ENCODE results near the gene TUBB1.
"Not testable (repeated sequence)": the region's sequence is repeated elsewhere in the genome, so short reads cannot be mapped to it uniquely, and the experiment has no call there.

The TUBB1 gene

DNA sequence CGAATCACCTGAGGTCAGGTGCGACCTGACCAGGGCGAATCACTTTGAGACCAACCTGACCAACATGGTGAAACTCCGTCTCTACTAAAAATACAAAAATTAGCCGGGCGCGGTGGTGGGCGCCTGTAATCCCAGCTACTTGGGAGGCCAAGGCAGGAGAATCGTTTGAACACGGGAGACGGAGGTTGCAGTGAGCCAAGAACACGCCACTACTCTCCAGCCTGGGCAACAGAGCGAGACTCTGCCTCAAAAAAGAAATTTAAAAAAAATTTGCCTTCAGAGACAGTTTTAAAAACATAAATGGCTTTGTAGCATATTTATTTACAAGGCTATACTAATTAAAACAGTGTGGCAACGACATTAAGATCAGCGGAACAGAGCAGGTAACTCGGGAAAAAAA is 22.3 kb downstream of the TUBB1 start:
- not testable (repeated sequence) for H3K9me3 ChIP-seq (ENCODE audit: control insufficient read depth in 1 of 2, low read length in 2 of 2); H3K27me3 ChIP-seq (ENCODE audit: control insufficient read depth in 1 of 2, insufficient read depth in 2 of 2, low read length in 2 of 2)
- Histone ChIP-seq H3K4me1 (ENCODE audit: control insufficient read depth in 1 of 2, insufficient read depth in 2 of 2, low read length in 2 of 2) (peaks cover 23 to 37% of the 10 kb centered on the region in 2 donors), H3K4me3 (ENCODE audit: low read depth in 1 of 2, low read length in 2 of 2) (peak overlapping the region; percentile 89 to 94), H3K36me3 (ENCODE audit: control insufficient read depth in 1 of 2, insufficient read depth in 2 of 2, low read length in 2 of 2) (peaks cover 12 to 17% of the 10 kb centered on the region in 2 donors), H3K9ac (ENCODE audit: low read depth in 1 of 2, low read length in 2 of 2) (peak overlapping the region; percentile 84 to 91), H3K27ac (ENCODE audit: low read depth, low read length) (peak overlapping the region; percentile 88)

GRCh38 chr20:59042151-59042795 is 23.0 kb downstream of the TUBB1 start, which contains the start of gene PRELID3B:
PRELID3B (minus strand) TSS chr20:59042786; CDS start chr20:59042730, 56 bp downstream.
- peak within 1 kb of the TSS; percentile 88 for H3K27ac ChIP-seq (ENCODE audit: low read depth, low read length)
- H3K27me3 ChIP-seq (ENCODE audit: control insufficient read depth in 1 of 2, insufficient read depth in 2 of 2, low read length in 2 of 2) = no peaks in the 10 kb centered on the region

GRCh38 chr20:59042796-59043631 is 23.8 kb downstream of the TUBB1 start:
- Histone ChIP-seq H3K4me1 (ENCODE audit: control insufficient read depth in 1 of 2, insufficient read depth in 2 of 2, low read length in 2 of 2) (peaks cover 30 to 49% of the 10 kb centered on the region in 2 donors), H3K27me3 (ENCODE audit: control insufficient read depth in 1 of 2, insufficient read depth in 2 of 2, low read length in 2 of 2) (no peaks in the 10 kb centered on the region), H3K9me3 (ENCODE audit: control insufficient read depth in 1 of 2, low read length in 2 of 2) (no peaks in the 10 kb centered on the region), H3K27ac (ENCODE audit: low read depth, low read length) (peak overlapping the region; percentile 88), H3K4me3 (ENCODE audit: low read depth in 1 of 2, low read length in 2 of 2) (peak overlapping the region; percentile 89 to 94), H3K36me3 (ENCODE audit: control insufficient read depth in 1 of 2, insufficient read depth in 2 of 2, low read length in 2 of 2) (peaks cover 0 to 3% of the 10 kb centered on the region in 2 donors), H3K9ac (ENCODE audit: low read depth in 1 of 2, low read length in 2 of 2) (peak overlapping the region; percentile 69 to 84)

More at GRCh38 chr20:59042151-59042795, 23.0 kb downstream of the TUBB1 start, which contains the start of gene PRELID3B:
- H3K4me3 ChIP-seq (ENCODE audit: low read depth in 1 of 2, low read length in 2 of 2) = peak within 1 kb of the TSS; percentile 89 to 94
- peaks cover 24 to 43% of the 10 kb centered on the region in 2 donors for H3K4me1 ChIP-seq (ENCODE audit: control insufficient read depth in 1 of 2, insufficient read depth in 2 of 2, low read length in 2 of 2)
- H3K9ac ChIP-seq (ENCODE audit: low read depth in 1 of 2, low read length in 2 of 2) = peak within 1 kb of the TSS; percentile 84 to 91
- peaks cover 6 to 10% of the 10 kb centered on the region in 2 donors for H3K36me3 ChIP-seq (ENCODE audit: control insufficient read depth in 1 of 2, insufficient read depth in 2 of 2, low read length in 2 of 2)
- H3K9me3 ChIP-seq (ENCODE audit: control insufficient read depth in 1 of 2, low read length in 2 of 2) = no peaks in the 10 kb centered on the region

DNA sequence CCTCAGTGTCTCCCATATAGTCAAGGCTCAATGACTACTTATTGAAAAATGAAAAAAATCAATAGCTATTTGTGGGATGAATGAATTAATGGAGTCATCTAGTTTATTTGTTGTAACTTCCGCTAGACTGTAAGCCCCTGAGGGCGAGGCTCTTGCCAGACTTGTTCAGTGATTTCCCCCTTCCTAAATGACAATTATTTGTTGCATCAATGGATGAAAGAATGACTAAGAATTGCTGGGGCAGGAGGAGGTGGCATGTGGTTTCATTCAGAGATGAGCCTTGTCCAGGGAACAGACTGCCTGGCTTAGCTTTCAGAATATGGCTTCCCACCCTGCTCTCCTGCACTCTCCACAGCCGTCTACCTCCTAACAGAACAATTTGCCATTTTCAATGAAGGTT is 24.5 kb downstream of the TUBB1 start:
- H3K27ac ChIP-seq (ENCODE audit: low read depth, low read length) = no peak overlapping the region
- no peaks in the 10 kb centered on the region for H3K27me3 ChIP-seq (ENCODE audit: control insufficient read depth in 1 of 2, insufficient read depth in 2 of 2, low read length in 2 of 2)
- no peak overlapping the region for H3K9ac ChIP-seq (ENCODE audit: low read depth in 1 of 2, low read length in 2 of 2)
- no peaks in the 10 kb centered on the region for H3K36me3 ChIP-seq (ENCODE audit: control insufficient read depth in 1 of 2, insufficient read depth in 2 of 2, low read length in 2 of 2)
- H3K4me1 ChIP-seq (ENCODE audit: control insufficient read depth in 1 of 2, insufficient read depth in 2 of 2, low read length in 2 of 2) = peaks cover 35 to 51% of the 10 kb centered on the region in 2 donors
- no peaks in the 10 kb centered on the region for H3K9me3 ChIP-seq (ENCODE audit: control insufficient read depth in 1 of 2, low read length in 2 of 2)
- H3K4me3 ChIP-seq (ENCODE audit: low read depth in 1 of 2, low read length in 2 of 2) = no peak overlapping the region

GRCh38 chr20:59044295-59044694 is 25.1 kb downstream of the TUBB1 start:
- Histone ChIP-seq H3K4me1 (ENCODE audit: control insufficient read depth in 1 of 2, insufficient read depth in 2 of 2, low read length in 2 of 2) (peaks cover 32 to 51% of the 10 kb centered on the region in 2 donors), H3K4me3 (ENCODE audit: low read depth in 1 of 2, low read length in 2 of 2) (no peak overlapping the region), H3K9ac (ENCODE audit: low read depth in 1 of 2, low read length in 2 of 2) (no peak overlapping the region), H3K27me3 (ENCODE audit: control insufficient read depth in 1 of 2, insufficient read depth in 2 of 2, low read length in 2 of 2) (no peaks in the 10 kb centered on the region), H3K9me3 (ENCODE audit: control insufficient read depth in 1 of 2, low read length in 2 of 2) (no peaks in the 10 kb centered on the region), H3K27ac (ENCODE audit: low read depth, low read length) (no peak overlapping the region), H3K36me3 (ENCODE audit: control insufficient read depth in 1 of 2, insufficient read depth in 2 of 2, low read length in 2 of 2) (no peaks in the 10 kb centered on the region)

DNA sequence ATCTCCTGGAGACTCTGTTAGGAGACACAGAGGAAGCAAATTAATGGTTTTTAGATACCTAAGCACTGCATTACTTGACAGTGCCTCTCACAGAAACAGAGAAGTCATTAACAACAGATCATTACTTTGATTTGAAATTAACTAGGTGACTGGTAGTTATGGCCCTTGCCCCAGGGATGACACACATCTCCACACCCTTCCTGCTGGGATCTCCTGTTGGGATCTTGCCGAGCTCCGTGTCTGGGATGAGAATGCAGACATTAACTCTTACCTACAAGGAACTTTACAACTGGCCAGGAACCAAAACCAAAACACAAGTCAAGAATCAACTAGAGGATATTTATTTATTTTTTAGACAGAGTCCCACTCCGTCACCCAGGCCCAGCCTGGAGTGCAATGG is 25.6 kb downstream of the TUBB1 start:
- no peak overlapping the region for H3K9ac ChIP-seq (ENCODE audit: low read depth in 1 of 2, low read length in 2 of 2)
- H3K27ac ChIP-seq (ENCODE audit: low read depth, low read length) = no peak overlapping the region
- H3K4me3 ChIP-seq (ENCODE audit: low read depth in 1 of 2, low read length in 2 of 2) = no peak overlapping the region
- H3K4me1 ChIP-seq (ENCODE audit: control insufficient read depth in 1 of 2, insufficient read depth in 2 of 2, low read length in 2 of 2) = peaks cover 30 to 49% of the 10 kb centered on the region in 2 donors
- H3K9me3 ChIP-seq (ENCODE audit: control insufficient read depth in 1 of 2, low read length in 2 of 2) = no peaks in the 10 kb centered on the region
- no peaks in the 10 kb centered on the region for H3K36me3 ChIP-seq (ENCODE audit: control insufficient read depth in 1 of 2, insufficient read depth in 2 of 2, low read length in 2 of 2)
- no peaks in the 10 kb centered on the region for H3K27me3 ChIP-seq (ENCODE audit: control insufficient read depth in 1 of 2, insufficient read depth in 2 of 2, low read length in 2 of 2)

DNA sequence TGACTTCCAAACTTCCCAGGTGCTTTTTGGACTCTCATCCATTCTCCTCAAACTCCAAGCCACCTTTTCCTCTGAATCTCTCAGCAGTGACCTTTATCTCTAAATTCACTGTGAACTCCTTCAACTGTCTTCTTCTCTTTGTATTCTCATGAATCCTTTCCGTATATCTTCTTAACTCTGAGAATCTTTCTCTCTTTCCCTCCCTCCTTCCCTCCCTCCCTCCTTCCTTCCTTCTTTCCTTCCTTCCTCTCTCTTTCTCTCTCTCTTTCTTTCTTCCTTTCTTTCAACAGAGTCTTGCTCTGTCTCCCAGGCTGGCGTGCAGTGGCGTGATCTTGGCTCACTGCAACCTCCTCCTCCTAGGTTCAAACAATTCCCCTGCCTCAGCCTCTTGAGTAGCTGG is 27.6 kb downstream of the TUBB1 start:
- no peak overlapping the region for H3K27ac ChIP-seq (ENCODE audit: low read depth, low read length)
- no peaks in the 10 kb centered on the region for H3K27me3 ChIP-seq (ENCODE audit: control insufficient read depth in 1 of 2, insufficient read depth in 2 of 2, low read length in 2 of 2)
- no peaks in the 10 kb centered on the region for H3K36me3 ChIP-seq (ENCODE audit: control insufficient read depth in 1 of 2, insufficient read depth in 2 of 2, low read length in 2 of 2)
- H3K4me1 ChIP-seq (ENCODE audit: control insufficient read depth in 1 of 2, insufficient read depth in 2 of 2, low read length in 2 of 2) = peaks cover 29% of the 10 kb centered on the region in 2 donors
- H3K4me3 ChIP-seq (ENCODE audit: low read depth in 1 of 2, low read length in 2 of 2) = no peak overlapping the region
- H3K9me3 ChIP-seq (ENCODE audit: control insufficient read depth in 1 of 2, low read length in 2 of 2) = no peaks in the 10 kb centered on the region
- H3K9ac ChIP-seq (ENCODE audit: low read depth in 1 of 2, low read length in 2 of 2) = no peak overlapping the region

DNA sequence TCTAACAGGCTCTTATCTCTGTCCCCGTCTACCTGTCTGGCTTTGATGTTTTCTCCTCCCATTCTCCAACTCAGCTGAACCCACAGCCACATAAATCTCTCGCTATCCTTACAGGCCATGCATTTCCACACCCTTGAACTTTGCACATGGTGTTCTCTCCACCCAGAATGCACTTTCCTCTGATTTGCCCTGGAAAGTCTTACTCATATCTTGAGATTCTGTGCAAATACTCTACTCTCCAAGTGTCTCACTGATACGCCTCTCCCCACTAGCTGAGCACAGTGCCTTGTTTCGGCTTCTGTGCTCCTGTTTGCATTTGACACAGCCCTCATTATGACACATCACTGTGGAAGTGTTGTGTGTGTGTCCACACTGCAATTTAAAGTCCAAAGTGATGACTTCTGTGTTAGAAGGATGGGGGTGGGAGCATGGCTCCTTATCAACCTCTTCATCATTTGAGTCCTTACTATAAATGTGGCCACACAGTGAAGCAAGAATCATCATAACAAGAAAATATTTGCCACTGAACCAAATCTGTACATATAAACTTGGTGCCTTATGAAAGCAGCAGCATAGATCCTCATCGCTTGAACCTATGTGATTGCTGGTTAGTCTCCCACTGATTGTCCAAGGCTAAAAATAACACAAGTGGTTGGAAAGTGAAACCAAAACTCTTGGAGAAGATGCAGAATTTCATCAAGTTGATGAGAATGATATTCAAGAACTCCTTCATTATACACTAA is 28.9 kb downstream of the TUBB1 start:
- H3K9me3 ChIP-seq (ENCODE audit: control insufficient read depth in 1 of 2, low read length in 2 of 2) = no peaks in the 10 kb centered on the region
- peak overlapping the region; percentile 1 to 45 for H3K9ac ChIP-seq (ENCODE audit: low read depth in 1 of 2, low read length in 2 of 2)
- no peaks in the 10 kb centered on the region for H3K27me3 ChIP-seq (ENCODE audit: control insufficient read depth in 1 of 2, insufficient read depth in 2 of 2, low read length in 2 of 2)
- peak overlapping the region; percentile 60 for H3K27ac ChIP-seq (ENCODE audit: low read depth, low read length)
- H3K36me3 ChIP-seq (ENCODE audit: control insufficient read depth in 1 of 2, insufficient read depth in 2 of 2, low read length in 2 of 2) = no peaks in the 10 kb centered on the region
- H3K4me3 ChIP-seq (ENCODE audit: low read depth in 1 of 2, low read length in 2 of 2) = peak overlapping the region; percentile 37
- peaks cover 25 to 30% of the 10 kb centered on the region in 2 donors for H3K4me1 ChIP-seq (ENCODE audit: control insufficient read depth in 1 of 2, insufficient read depth in 2 of 2, low read length in 2 of 2)

DNA sequence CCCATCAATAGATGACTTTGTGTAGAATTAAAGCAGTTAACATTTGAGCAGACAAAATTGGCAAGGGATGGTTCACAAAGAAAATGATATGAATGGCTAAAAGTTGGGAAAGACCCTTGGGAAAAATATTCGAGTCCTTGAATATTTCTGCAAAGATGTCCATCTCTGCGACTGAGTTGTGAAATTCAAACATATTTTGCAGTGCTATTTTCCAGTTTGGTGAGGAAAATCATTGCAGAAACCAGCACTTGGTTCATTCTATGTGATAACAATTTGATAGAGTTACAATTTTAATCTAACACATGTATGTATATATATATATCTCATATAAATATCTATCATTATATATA is 29.4 kb downstream of the TUBB1 start:
- Histone ChIP-seq H3K27me3 (ENCODE audit: control insufficient read depth in 1 of 2, insufficient read depth in 2 of 2, low read length in 2 of 2) (no peaks in the 10 kb centered on the region), H3K4me1 (ENCODE audit: control insufficient read depth in 1 of 2, insufficient read depth in 2 of 2, low read length in 2 of 2) (peaks cover 19 to 25% of the 10 kb centered on the region in 2 donors), H3K9ac (ENCODE audit: low read depth in 1 of 2, low read length in 2 of 2) (peak overlapping the region in 1 of 2 donors; percentile 1), H3K9me3 (ENCODE audit: control insufficient read depth in 1 of 2, low read length in 2 of 2) (no peaks in the 10 kb centered on the region), H3K4me3 (ENCODE audit: low read depth in 1 of 2, low read length in 2 of 2) (peak overlapping the region in 1 of 2 donors; percentile 37), H3K27ac (ENCODE audit: low read depth, low read length) (peak overlapping the region; percentile 60), H3K36me3 (ENCODE audit: control insufficient read depth in 1 of 2, insufficient read depth in 2 of 2, low read length in 2 of 2) (no peaks in the 10 kb centered on the region)

All from duodenal mucosa (tissue), 2 donors.